K562 (cell line): ENCODE data around the gene DNAH8. TPM values are rescaled to one million over a fixed set of nuclear protein-coding genes. Genes with fewer than 3 reads are reported as not detected.

Experiments
- ATAC-seq: fragments of 200-7000 bp; cut with Tn5 transposase; 3 replicates; pipeline ENCODE4 v1.9.1; 2020; ENCODE audit warnings: moderate library complexity
- BruUV-seq: library from RNA; stranded (reverse); fragments of 400-500 nt; replicated peaks from 2 replicates; lab custom pipeline; 2021; lab: Mats Ljungman, UMichigan
- CTCF ChIA-PET: fragments of 300-600 bp; formaldehyde crosslinking; extraction: SDS; loops from one replicate; lab custom pipeline; 2021; ENCODE audit warnings: low intra/inter-chr PET ratio; lab: Yijun Ruan, JAX
- POLR2A ChIA-PET: fragments of 300-600, 350-650 bp; sonication (Branson Sonifier 250); formaldehyde crosslinking; extraction: SDS; loops from one replicate; lab custom pipeline; 2021; ENCODE audit warnings: antibody characterized with exemption, inconsistent platforms; lab: Yijun Ruan, JAX
- DNase-seq, 4 experiments: peaks; one replicate each; pipeline versions ENCODE4 v3.0.0 to v3.0.0-alpha.2; 2011 to 2018; ENCODE audit warnings: low spot score in 3 of 4, mixed read lengths in 3 of 4; ENCODE audit errors: extremely low read depth in 1 of 4
- FAIRE-seq: peaks from 2 replicates; lab custom pipeline; 2011; peaks lifted over from hg19 to GRCh38; lab: Jason Lieb, UNC
- H2AFZ ChIP-seq: 2 replicates; pipeline ENCODE4 v1.6.0; 2011; ENCODE audit warnings: low read depth, low read length, control low read depth, inconsistent platforms
- H3K27ac ChIP-seq: fragments of 200-600 bp; 3 replicates; pipeline ENCODE4 v1.8.0; 2011; ENCODE audit warnings: low read depth, mild to moderate bottlenecking, control low read depth, inconsistent platforms, low read length, moderate library complexity, mixed read lengths; ENCODE audit errors: extremely low read depth
- H3K27me3 ChIP-seq, 2 experiments: fragments of 300-600 bp in 1 of 2; 2 replicates in 1 of 2; 3 replicates in 1 of 2; pipeline versions ENCODE4 v1.6.0 to v1.8.0; 2011; ENCODE audit warnings: inconsistent platforms in 2 of 2, low read length in 2 of 2, mild to moderate bottlenecking in 1 of 2, mixed read lengths in 1 of 2, moderate library complexity in 1 of 2; ENCODE audit not compliant: control insufficient read depth in 2 of 2, insufficient read depth in 2 of 2
- H3K36me3 ChIP-seq: fragments of 300-600 bp; 3 replicates; pipeline ENCODE4 v1.8.0; 2011; ENCODE audit warnings: mild to moderate bottlenecking, low read length, inconsistent platforms; ENCODE audit not compliant: control insufficient read depth, insufficient read depth
- H3K4me1 ChIP-seq, 2 experiments: fragments of 200-600 bp in 1 of 2; replicated peaks in 1 of 2; 2 replicates in 1 of 2; 3 replicates in 1 of 2; pipeline versions ENCODE4 v1.5.1 to v1.8.0; 2011; ENCODE audit warnings: inconsistent platforms in 2 of 2, low read length in 2 of 2, mild to moderate bottlenecking in 1 of 2, mixed read lengths in 1 of 2, moderate library complexity in 1 of 2; ENCODE audit not compliant: control insufficient read depth in 2 of 2, insufficient read depth in 2 of 2
- H3K4me2 ChIP-seq: 2 replicates; pipeline ENCODE4 v1.6.1; 2011; ENCODE audit warnings: low read length, control low read depth, inconsistent platforms, mixed read lengths; ENCODE audit not compliant: insufficient read depth
- H3K4me3 ChIP-seq: fragments of 200-600 bp; sonication (generic), shearing (Covaris generic); 2 replicates; pipeline ENCODE4 v1.5.1; 2016; ENCODE audit warnings: control low read depth, inconsistent platforms
- H3K79me2 ChIP-seq: fragments of 200-600 bp; 3 replicates; pipeline ENCODE4 v1.8.0; 2011; ENCODE audit warnings: low read length, inconsistent platforms; ENCODE audit not compliant: control insufficient read depth, insufficient read depth
- H3K9ac ChIP-seq, 2 experiments: 2 replicates each; pipeline versions ENCODE4 v1.6.0 to v1.6.1; 2011; ENCODE audit warnings: low read depth in 2 of 2, low read length in 2 of 2, control low read depth in 1 of 2, inconsistent platforms in 1 of 2, mild to moderate bottlenecking in 1 of 2, mixed read lengths in 1 of 2; ENCODE audit not compliant: insufficient read depth in 1 of 2
- H3K9me1 ChIP-seq: one replicate; pipeline ENCODE4 v1.6.0; 2011; ENCODE audit warnings: inconsistent platforms, mild to moderate bottlenecking, low read length, moderate library complexity; ENCODE audit not compliant: control insufficient read depth, insufficient read depth
- H3K9me3 ChIP-seq: replicated peaks from 2 replicates; pipeline ENCODE4 v1.5.1; 2011; ENCODE audit warnings: low read depth, low read length, inconsistent platforms; ENCODE audit not compliant: control insufficient read depth, insufficient read depth
- H4K20me1 ChIP-seq: replicated peaks from 2 replicates; pipeline ENCODE4 v1.6.1; 2011; ENCODE audit warnings: low read length, inconsistent platforms, mixed read lengths; ENCODE audit not compliant: control insufficient read depth, insufficient read depth
- GABPA ChIP-seq: fragments of 200-800 bp; sonication (Bioruptor generic); conservative IDR thresholded peaks from 2 replicates; pipeline ENCODE4 v1.6.1; 2016; ENCODE audit warnings: low read depth, missing genetic modification characterization, missing compliant biosample characterization
- HMGN3 ChIP-seq: IDR thresholded peaks from 2 replicates; pipeline ENCODE4 v1.6.1; 2011; ENCODE audit warnings: borderline replicate concordance, low read depth, mild to moderate bottlenecking, mixed read lengths, low read length; ENCODE audit not compliant: insufficient read length; ENCODE audit errors: extremely low read depth
- KHSRP ChIP-seq: fragments of 450-650 bp; IDR thresholded peaks from 2 replicates; pipeline ENCODE4 v1.6.1; 2017
- PML ChIP-seq: IDR thresholded peaks from 2 replicates; pipeline ENCODE4 v1.6.1; 2012; ENCODE audit warnings: low read length, inconsistent platforms
- RB1 ChIP-seq: fragments of 450-650 bp; IDR thresholded peaks from 2 replicates; pipeline ENCODE4 v1.6.1; 2017; ENCODE audit warnings: low read depth, mild to moderate bottlenecking
- XRCC5 ChIP-seq: fragments of 200-400 bp; formaldehyde crosslinking; IDR thresholded peaks from 2 replicates; pipeline ENCODE4 v1.6.1; 2017; ENCODE audit warnings: low read depth, mild to moderate bottlenecking, low read length
- ZNF79 ChIP-seq: fragments of 250-450 bp; sonication (Bioruptor Pico); IDR thresholded peaks from 2 replicates; pipeline ENCODE4 v1.4.0; 2020; ENCODE audit warnings: low read depth, mild to moderate bottlenecking, moderate library complexity
- WGBS: fragments of 100-300 bp; shearing (Covaris generic); methylation state at CpG from one replicate; pipeline ENCODE4 v1.1.6; 2016; ENCODE audit warnings: low coverage, mixed read lengths; ENCODE audit not compliant: insufficient coverage; ENCODE audit errors: missing lambda C conversion rate; 5-methylcytosine and 5-hydroxymethylcytosine counted together
- in situ Hi-C: fragments of 300-500 bp; cut with MboI; formaldehyde crosslinking; loops from 4 replicates; pipeline ENCODE4 v1.15.0; 2018; ENCODE audit warnings: inconsistent platforms, mixed read lengths
- intact Hi-C: fragments of 100-400 bp; cut with micrococcal nuclease; formaldehyde crosslinking; loops from 2 replicates; pipeline ENCODE4 v1.14.2; 2022
- polyA plus RNA-seq, 8 experiments: library from polyadenylated mRNA; depleted of rRNA in 4 of 8; stranded (reverse) in 5 of 8; unstranded in 3 of 8; fragments of >200 nt; fragmentation: Nextera tagmentation in 2 of 8; fragmentation: Illumina TruSeq in 1 of 8; extraction: Ambion mirVana in 2 of 8; extraction: Trizol in 1 of 8; gene quantifications; 2 replicates each; pipeline versions ENCODE4 v1.2.1 to v1.2.3, GENCODE V29; 2011 to 2014; ENCODE audit warnings: inconsistent platforms in 1 of 8, missing spikeins in 1 of 8
- total RNA-seq, 7 experiments: library from RNA; depleted of rRNA in 6 of 7; stranded (reverse); fragments of >200 nt in 6 of 7; fragmentation: Illumina TruSeq in 2 of 7; extraction: Trizol in 2 of 7; gene quantifications; 2 replicates each; pipeline versions ENCODE4 v1.2.1 to v1.2.3, GENCODE V29; 2011 to 2021; ENCODE audit warnings: low replicate concordance in 1 of 7
- TF ChIP-seq, protein P1 (sequence below), 3 experiments: IDR thresholded peaks in 2 of 3; conservative IDR thresholded peaks in 1 of 3; 2 replicates each; pipeline ENCODE4 v1.5.1; 2011 to 2012; ENCODE audit warnings: low read length in 3 of 3, mild to moderate bottlenecking in 3 of 3, control low read depth in 2 of 3, improper control_type of control experiment in 1 of 3, inconsistent platforms in 1 of 3, low read depth in 1 of 3, mixed read lengths in 1 of 3, moderate library complexity in 1 of 3; ENCODE audit not compliant: insufficient read depth in 2 of 3
- TF ChIP-seq, protein P2 (sequence below), 2 experiments: fragments of 450-650 bp; formaldehyde crosslinking in 1 of 2; IDR thresholded peaks; 2 replicates each; pipeline versions ENCODE4 v1.4.0 to v1.6.1; 2014 to 2020; ENCODE audit warnings: mild to moderate bottlenecking in 2 of 2, borderline replicate concordance in 1 of 2, low read depth in 1 of 2

The DNAH8 gene
- total and polyA plus RNA-seq, 9 of the 15 experiments (the other 6 are each of a cell fraction or from before 2014, with no cell fraction given): 1.2 to 4.2 (median 2.9) TPM

GRCh38 chr6:38871741-38872568 lies 156.8 kb downstream of the DNAH8 start (continued):
- 0 out of 2 replicates have a peak, but pooled peaks have one; percentile 32 for TF ChIP-seq XRCC5
- no peak for TF ChIP-seq ZNF79 (CRISPR knock-in tag)
- no peak for TF ChIP-seq GABPA (tag)
- no peak for TF ChIP-seq HMGN3
- peak; percentile 46; the same call in 1 of the 2 replicates for TF ChIP-seq RB1
- TF ChIP-seq, all 486 proteins: peak for 13

DNA sequence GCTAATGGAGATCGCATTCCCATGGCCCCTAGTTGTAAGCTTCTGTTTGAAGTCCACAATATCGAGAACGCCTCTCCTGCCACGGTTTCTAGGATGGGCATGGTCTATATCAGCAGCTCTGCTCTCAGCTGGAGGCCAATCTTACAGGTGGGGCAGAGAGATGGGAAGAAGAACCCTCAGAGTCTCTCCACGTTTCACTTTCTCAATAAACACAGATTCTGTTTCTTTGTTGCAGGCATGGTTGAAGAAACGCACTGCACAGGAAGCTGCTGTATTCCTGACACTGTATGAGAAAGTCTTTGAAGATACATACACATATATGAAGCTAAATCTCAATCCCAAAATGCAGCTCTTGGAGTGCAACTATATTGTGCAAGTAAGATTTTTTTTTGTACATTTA lies 157.9 kb downstream of the DNAH8 start:
- no peaks in the 10 kb centered on the region for H3K9me3 ChIP-seq
- no peak overlapping the region for H3K9ac ChIP-seq
- CTCF ChIA-PET: interaction anchor here (1.7 kb wide), 1 partner anchor 229 kb away, joined by 8 read pairs; no protein-coding TSS in a partner anchor
- H3K4me1 ChIP-seq: no peaks in the 10 kb centered on the region
- H3K79me2 ChIP-seq: no peaks in the 10 kb centered on the region
- BruUV-seq: no TSS peak
- FAIRE-seq: peak; percentile 44
- ATAC-seq: no peak
- H3K4me2 ChIP-seq: no peak overlapping the region
- DNase-seq: no peak
- no peak overlapping the region for H3K4me3 ChIP-seq
- H2AFZ ChIP-seq: no peak overlapping the region
- H4K20me1 ChIP-seq: no peaks in the 10 kb centered on the region
- H3K9me1 ChIP-seq: no peaks in the 10 kb centered on the region
- intact Hi-C loops: loop anchor here (2.0 to 10.0 kb wide), 4 partner anchors 59 to 292 kb away; no protein-coding TSS in a partner anchor
- WGBS: 37% methylated on average over 6 of the region's 6 CpGs
- H3K27me3 ChIP-seq: no peaks in the 10 kb centered on the region
- POLR2A ChIA-PET: interaction anchor here (0.5 to 1.3 kb wide), 2 partner anchors 10 to 71 kb away, joined by 3 to 4 read pairs; no protein-coding TSS in a partner anchor
- in situ Hi-C loops: loop anchor here (5.0 kb wide), 1 partner anchor 429 kb away; no protein-coding TSS in a partner anchor
- no peaks in the 10 kb centered on the region for H3K36me3 ChIP-seq
- H3K27ac ChIP-seq: no peak overlapping the region
- TF ChIP-seq KHSRP (no peak), PML (no peak)
- TF ChIP-seq, protein P1, sequence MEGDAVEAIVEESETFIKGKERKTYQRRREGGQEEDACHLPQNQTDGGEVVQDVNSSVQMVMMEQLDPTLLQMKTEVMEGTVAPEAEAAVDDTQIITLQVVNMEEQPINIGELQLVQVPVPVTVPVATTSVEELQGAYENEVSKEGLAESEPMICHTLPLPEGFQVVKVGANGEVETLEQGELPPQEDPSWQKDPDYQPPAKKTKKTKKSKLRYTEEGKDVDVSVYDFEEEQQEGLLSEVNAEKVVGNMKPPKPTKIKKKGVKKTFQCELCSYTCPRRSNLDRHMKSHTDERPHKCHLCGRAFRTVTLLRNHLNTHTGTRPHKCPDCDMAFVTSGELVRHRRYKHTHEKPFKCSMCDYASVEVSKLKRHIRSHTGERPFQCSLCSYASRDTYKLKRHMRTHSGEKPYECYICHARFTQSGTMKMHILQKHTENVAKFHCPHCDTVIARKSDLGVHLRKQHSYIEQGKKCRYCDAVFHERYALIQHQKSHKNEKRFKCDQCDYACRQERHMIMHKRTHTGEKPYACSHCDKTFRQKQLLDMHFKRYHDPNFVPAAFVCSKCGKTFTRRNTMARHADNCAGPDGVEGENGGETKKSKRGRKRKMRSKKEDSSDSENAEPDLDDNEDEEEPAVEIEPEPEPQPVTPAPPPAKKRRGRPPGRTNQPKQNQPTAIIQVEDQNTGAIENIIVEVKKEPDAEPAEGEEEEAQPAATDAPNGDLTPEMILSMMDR (IDR thresholded peaks at IDR 0.05 in 2 of 3, conservative IDR thresholded peaks at IDR 0.05 in 1 of 3; ENCODE audit: insufficient read depth in 2 of 3, low read depth in 1 of 3, low read length in 3 of 3): no peak
- TF ChIP-seq, protein P2, sequence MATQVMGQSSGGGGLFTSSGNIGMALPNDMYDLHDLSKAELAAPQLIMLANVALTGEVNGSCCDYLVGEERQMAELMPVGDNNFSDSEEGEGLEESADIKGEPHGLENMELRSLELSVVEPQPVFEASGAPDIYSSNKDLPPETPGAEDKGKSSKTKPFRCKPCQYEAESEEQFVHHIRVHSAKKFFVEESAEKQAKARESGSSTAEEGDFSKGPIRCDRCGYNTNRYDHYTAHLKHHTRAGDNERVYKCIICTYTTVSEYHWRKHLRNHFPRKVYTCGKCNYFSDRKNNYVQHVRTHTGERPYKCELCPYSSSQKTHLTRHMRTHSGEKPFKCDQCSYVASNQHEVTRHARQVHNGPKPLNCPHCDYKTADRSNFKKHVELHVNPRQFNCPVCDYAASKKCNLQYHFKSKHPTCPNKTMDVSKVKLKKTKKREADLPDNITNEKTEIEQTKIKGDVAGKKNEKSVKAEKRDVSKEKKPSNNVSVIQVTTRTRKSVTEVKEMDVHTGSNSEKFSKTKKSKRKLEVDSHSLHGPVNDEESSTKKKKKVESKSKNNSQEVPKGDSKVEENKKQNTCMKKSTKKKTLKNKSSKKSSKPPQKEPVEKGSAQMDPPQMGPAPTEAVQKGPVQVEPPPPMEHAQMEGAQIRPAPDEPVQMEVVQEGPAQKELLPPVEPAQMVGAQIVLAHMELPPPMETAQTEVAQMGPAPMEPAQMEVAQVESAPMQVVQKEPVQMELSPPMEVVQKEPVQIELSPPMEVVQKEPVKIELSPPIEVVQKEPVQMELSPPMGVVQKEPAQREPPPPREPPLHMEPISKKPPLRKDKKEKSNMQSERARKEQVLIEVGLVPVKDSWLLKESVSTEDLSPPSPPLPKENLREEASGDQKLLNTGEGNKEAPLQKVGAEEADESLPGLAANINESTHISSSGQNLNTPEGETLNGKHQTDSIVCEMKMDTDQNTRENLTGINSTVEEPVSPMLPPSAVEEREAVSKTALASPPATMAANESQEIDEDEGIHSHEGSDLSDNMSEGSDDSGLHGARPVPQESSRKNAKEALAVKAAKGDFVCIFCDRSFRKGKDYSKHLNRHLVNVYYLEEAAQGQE (IDR thresholded peaks at IDR 0.05; ENCODE audit: borderline replicate concordance): no peak
- TF ChIP-seq, protein P2 (CRISPR knock-in tag; IDR thresholded peaks at IDR 0.05; ENCODE audit: low read depth): no peak
